Thoracic aorta endothelial cell (primary cell): ENCODE measurements around the gene ZNF775. TPM values are rescaled to one million over a fixed set of nuclear protein-coding genes. Genes with fewer than 3 reads are reported as not detected.

Experiments used
- total RNA-seq: library from RNA; depleted of rRNA; stranded (reverse); fragments of >200 nt; gene quantifications from 2 replicates; pipeline ENCODE4 v1.2.3, GENCODE V29; 2012

ZNF775 gene
- 4.3 and 5.1 TPM in 2 replicates for total RNA-seq

GRCh38 chr7:150378853-150379440, at the start of gene ZNF775:
TSS of gene ZNF775 (plus strand) at chr7:150379330. CDS start at chr7:150388471, 9,141 bp downstream.

GRCh38 chr7:150341263-150342120, 37.6 kb upstream of the ZNF775 start, which contains the start of gene RARRES2:
TSS of gene RARRES2 (minus strand) at chr7:150341629. CDS start at chr7:150340609, 1,020 bp downstream.

GRCh38 chr7:150368096-150368883, 10.8 kb upstream of the ZNF775 start, which contains the start of gene REPIN1:
TSS of gene REPIN1 (plus strand) at chr7:150368822. CDS start at chr7:150369712, 890 bp downstream.

Other genes starting within 250 kb of the ZNF775 start
- gene LRRC61, start 56.0 kb upstream of the ZNF775 start, total RNA-seq: 0.13 and 0.36 TPM in 2 replicates
- gene ACTR3C, start 55.8 kb upstream of the ZNF775 start, total RNA-seq: 0.07 and 0.13 TPM in 2 replicates
- not detected in 2 replicates for gene RARRES2, start 37.7 kb upstream of the ZNF775 start, total RNA-seq
- 86.7 and 123 TPM in 2 replicates for gene REPIN1, start 10.5 kb upstream of the ZNF775 start, total RNA-seq
- gene GIMAP8, start 71.3 kb downstream of the ZNF775 start, total RNA-seq: 75.1 and 75.3 TPM in 2 replicates
- 30.9 and 48.0 TPM in 2 replicates for gene GIMAP7, start 135.5 kb downstream of the ZNF775 start, total RNA-seq
- gene GIMAP4, start 188.1 kb downstream of the ZNF775 start, total RNA-seq: 117 and 242 TPM in 2 replicates